ENCODE measurements around the gene ACTRT2.

The ACTRT2 gene

GRCh38 chr1:3021233-3021671 is at the start of gene ACTRT2:
Gene ACTRT2, plus strand, starts transcription at chr1:3021467. Its CDS starts 220 bp downstream, at chr1:3021687.
- DNase-seq (ENCODE audit: low read depth in 2 of 2), result no peak

- no peak for DNase-seq (ENCODE audit: low read depth in 2 of 2)
These were observed 49.7 kb upstream of the ACTRT2 start for GRCh38 chr1:2971609-2972008.

GRCh38 chr1:2972011-2972878 is 49.0 kb upstream of the ACTRT2 start:
- DNase-seq (ENCODE audit: low read depth in 2 of 2), result no peak

- no peak for DNase-seq (ENCODE audit: low read depth in 2 of 2)
These were observed 48.2 kb upstream of the ACTRT2 start for GRCh38 chr1:2972879-2973575.

GRCh38 chr1:2973601-2974593 is 47.4 kb upstream of the ACTRT2 start:
- DNase-seq (ENCODE audit: low read depth in 2 of 2), result no peak

GRCh38 chr1:2974701-2975301 is 46.5 kb upstream of the ACTRT2 start:
- no peak for DNase-seq (ENCODE audit: low read depth in 2 of 2)

- DNase-seq (ENCODE audit: low read depth in 2 of 2), result no peak
These were observed 45.6 kb upstream of the ACTRT2 start for GRCh38 chr1:2975466-2976179.

GRCh38 chr1:2976180-2976562 is 45.1 kb upstream of the ACTRT2 start:
- DNase-seq (ENCODE audit: low read depth in 2 of 2), result no peak

- DNase-seq (ENCODE audit: low read depth in 2 of 2), result no peak
These were observed 43.2 kb upstream of the ACTRT2 start for GRCh38 chr1:2977886-2978611.

- DNase-seq (ENCODE audit: low read depth in 2 of 2), result no peak
These were observed 42.5 kb upstream of the ACTRT2 start for GRCh38 chr1:2978691-2979190.

GRCh38 chr1:2979191-2980072 is 41.8 kb upstream of the ACTRT2 start:
- DNase-seq (ENCODE audit: low read depth in 2 of 2), result no peak

GRCh38 chr1:2980073-2980791 is 41.0 kb upstream of the ACTRT2 start:
- no peak for DNase-seq (ENCODE audit: low read depth in 2 of 2)

- DNase-seq (ENCODE audit: low read depth in 2 of 2), result no peak
These were observed 40.4 kb upstream of the ACTRT2 start for GRCh38 chr1:2980849-2981248.

- no peak for DNase-seq (ENCODE audit: low read depth in 2 of 2)
These were observed 39.9 kb upstream of the ACTRT2 start for GRCh38 chr1:2981388-2981787.

- DNase-seq (ENCODE audit: low read depth in 2 of 2), result no peak
These were observed 39.2 kb upstream of the ACTRT2 start for GRCh38 chr1:2981981-2982614.

- DNase-seq (ENCODE audit: low read depth in 2 of 2), result no peak
These were observed 38.5 kb upstream of the ACTRT2 start for GRCh38 chr1:2982615-2983318.

GRCh38 chr1:2983319-2983705 is 38.0 kb upstream of the ACTRT2 start:
- DNase-seq (ENCODE audit: low read depth in 2 of 2), result no peak
